NCI-H446 (cell line): ENCODE measurements around the gene SPATA2.
"Not testable (repeated sequence)": the region's sequence is repeated elsewhere in the genome, so short reads cannot be mapped to it uniquely, and the experiment has no call there.

Source experiments
- DNase-seq, 2 experiments: peaks; one replicate each; lab custom pipeline; 2025; lab: John Stamatoyannopoulos, UW

Gene SPATA2

GRCh38 chr20:49915380-49916145, at the start of gene SPATA2:
SPATA2 (minus strand) TSS chr20:49915529; CDS start chr20:49908490, 7,039 bp downstream.
- peak; percentile 90 to 92 for DNase-seq

- no peak for DNase-seq
Observed at GRCh38 chr20:49961413-49961812, 46.1 kb upstream of the SPATA2 start.

- DNase-seq: not testable (repeated sequence)
Observed at GRCh38 chr20:49957089-49957938, 42.0 kb upstream of the SPATA2 start.

- DNase-seq: no peak
Observed at GRCh38 chr20:49956689-49957088, 41.4 kb upstream of the SPATA2 start.

DNA sequence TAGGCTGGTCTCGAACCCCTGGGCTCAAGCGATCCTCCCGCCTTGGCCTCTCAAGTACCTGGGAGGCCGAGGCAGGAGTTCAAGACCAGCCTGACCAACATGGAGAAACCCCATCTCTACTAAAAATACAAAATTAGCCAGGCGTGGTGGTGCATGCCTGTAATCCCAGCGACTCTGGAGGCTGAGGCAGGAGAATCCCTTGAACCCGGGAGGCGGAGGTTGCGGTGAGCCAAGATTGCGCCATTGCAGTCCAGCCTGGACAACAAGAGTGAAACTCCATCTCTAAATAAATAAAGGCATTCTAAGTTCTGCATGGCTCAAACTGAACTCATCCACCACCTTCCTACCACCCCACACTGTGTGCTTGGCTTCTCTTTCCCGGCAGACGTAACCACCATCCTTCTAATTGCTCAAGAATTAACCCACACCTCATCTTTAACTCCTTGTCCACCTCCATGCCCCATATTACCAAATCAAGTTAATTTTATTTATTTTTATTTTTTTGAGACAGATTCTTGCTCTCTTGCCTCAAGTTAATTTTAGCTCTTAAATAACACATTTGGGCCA, 40.6 kb upstream of the SPATA2 start:
- DNase-seq: not testable (repeated sequence)

GRCh38 chr20:49955167-49955566, 39.8 kb upstream of the SPATA2 start:
- no peak for DNase-seq

DNA sequence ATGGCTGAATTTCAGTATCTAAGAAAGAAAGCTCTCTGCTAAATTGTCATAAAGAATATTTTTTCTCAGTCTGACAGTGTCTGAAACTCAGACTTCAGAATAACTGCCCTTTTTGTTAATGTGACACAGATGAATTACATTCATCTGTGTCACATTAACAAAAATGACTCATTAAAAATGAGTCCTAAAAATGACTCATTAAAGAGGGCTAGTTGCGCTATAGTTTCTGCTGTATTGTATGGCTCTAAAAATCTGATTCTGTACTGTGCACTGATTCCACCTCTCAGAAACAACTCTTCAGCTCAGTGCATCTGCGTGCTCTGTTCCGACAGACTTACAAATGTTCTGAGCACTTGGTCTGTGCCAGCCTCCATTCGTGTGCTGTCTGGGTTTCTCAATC, 35.8 kb upstream of the SPATA2 start:
- no peak for DNase-seq

GRCh38 chr20:49948809-49949507, 33.6 kb upstream of the SPATA2 start:
- DNase-seq: no peak

GRCh38 chr20:49948178-49948577, 32.8 kb upstream of the SPATA2 start:
- DNase-seq: no peak

- no peak for DNase-seq
Observed at GRCh38 chr20:49945701-49946477, 30.6 kb upstream of the SPATA2 start.

GRCh38 chr20:49945306-49945700, 30.0 kb upstream of the SPATA2 start:
- no peak for DNase-seq

DNA sequence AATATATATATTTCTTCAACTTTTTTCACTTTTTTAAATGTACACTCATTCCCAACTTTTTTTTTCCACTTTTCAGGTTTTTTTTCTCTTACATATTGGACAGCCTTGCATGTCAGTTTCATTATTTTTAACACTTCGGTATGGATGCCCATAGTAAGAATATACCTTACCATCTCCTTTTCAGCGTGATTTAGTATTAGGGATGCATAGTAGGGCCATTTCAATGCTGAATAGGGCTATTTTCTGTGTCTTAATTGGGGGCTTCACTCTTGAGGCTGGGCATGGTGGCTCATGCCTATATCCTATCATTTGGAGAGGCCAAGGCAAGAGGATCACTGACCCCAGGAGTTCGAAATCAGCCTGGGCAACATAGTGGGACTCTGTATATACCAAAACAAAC, 27.6 kb upstream of the SPATA2 start:
- no peak for DNase-seq

DNA sequence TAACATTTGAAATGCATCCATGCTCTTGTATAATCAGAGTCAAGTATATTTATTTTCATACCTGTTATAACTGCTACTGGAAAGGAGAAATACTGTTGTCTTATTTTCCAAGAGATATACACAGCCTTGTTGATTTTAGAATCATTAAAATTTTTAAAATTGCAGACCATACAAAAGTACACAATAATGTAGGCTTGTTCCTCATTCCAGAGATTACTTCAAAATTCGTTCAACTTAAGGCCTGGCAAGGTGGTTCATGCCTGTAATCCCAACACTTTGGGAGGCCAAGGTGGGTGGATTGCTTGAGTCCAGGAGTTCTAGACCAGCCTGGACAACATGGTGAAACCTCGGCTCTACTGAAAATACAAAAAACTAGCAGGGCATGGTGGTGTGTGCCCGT, 27.0 kb upstream of the SPATA2 start:
- DNase-seq: no peak

GRCh38 chr20:49941456-49941855, 26.1 kb upstream of the SPATA2 start:
- DNase-seq: no peak

GRCh38 chr20:49938173-49939163, 23.1 kb upstream of the SPATA2 start:
- peak; percentile 31 to 42 for DNase-seq

DNA sequence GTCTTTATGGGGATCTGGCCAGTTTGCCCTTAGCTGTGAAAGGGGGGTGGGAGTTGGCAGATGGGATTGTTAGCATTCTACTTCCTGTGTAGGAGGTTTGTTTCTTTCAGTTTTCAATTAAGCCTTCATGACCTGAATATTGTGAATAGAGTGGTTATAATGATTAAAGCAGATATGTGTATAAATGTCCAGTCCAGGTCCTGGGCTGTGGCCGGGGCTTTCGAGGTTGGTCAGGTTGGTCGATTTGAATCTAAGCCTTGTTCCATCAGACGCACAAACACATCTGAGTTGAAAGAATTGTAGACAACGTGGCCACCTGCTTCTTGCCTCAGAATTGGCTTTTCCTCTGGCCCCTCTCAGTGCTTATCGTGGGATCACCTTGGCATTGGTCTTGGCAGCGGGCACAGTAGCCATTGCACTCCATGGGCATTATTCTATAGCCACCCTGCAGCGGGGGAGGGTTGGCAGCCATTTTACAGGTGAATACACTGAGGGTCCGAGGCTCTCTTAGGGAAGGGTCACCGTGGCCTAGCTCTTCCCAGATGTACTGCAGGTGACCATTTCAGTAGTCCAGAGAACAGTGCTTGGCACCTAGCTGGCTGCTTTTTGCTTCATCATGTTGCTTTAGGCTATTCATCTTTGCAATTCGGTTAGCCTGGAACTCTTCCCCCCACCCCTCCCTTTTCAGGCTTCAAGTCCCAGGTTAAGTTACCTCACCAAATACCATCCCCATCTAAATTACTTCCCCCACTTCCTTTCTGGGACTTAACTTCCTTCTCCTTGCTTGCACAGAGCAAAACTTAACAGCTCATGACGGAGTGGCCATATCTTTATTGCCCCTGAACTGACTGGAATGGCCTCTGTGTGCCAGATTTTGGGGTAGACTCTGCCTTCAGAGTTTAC, 21.9 kb upstream of the SPATA2 start:
- no peak for DNase-seq

DNA sequence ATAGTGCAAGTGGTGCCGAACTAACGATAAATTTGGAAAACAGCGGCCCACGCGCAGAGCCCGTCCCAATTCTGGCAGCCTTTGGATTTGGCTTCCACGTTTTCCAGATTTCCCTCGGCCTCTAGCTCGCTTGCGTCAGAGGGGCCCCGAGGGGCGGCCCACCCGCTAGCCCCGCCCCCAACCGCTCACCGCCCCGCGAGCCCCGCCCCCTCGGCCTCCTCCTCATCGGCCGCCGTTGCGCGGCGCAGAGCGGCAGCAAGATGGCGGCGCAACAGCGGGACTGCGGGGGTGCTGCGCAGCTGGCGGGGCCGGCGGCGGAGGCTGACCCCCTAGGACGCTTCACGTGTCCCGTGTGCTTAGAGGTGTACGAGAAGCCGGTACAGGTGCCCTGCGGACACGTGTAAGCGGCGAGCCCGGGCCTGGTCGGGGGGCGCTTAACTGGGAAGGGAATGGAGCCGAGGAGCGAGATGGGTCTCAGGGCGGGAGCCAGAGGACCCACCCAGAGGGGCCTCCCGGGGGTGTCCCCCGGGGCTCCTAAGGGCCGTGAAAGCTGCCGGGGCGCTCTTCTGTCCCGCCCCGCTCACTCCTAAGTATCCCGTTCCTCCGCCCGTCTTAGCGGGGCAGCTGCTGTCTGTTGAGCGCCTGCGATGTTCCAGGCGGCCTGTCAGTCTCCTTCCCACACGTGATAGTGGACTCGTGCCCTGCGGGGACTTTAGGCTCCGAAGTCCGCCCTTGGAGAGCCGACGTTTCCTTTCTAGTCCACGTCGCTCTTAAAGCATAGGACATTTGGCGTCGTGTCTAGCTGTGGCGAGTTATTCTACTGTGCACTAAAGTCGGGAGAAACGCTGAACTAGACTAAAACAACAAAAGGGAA, 21.1 kb upstream of the SPATA2 start, which contains the start of gene RNF114:
RNF114 (plus strand) TSS at position 245 of the 874 bp plus-strand sequence; CDS start at position 261, 16 bp downstream.
- DNase-seq: peak; percentile 83 to 96

GRCh38 chr20:49935746-49936152, 20.4 kb upstream of the SPATA2 start:
- DNase-seq: no peak
